Adrenal gland (tissue), 12 donors: ENCODE measurements around the gene DLK1. TPM values are rescaled to one million over a fixed set of nuclear protein-coding genes. Genes with fewer than 3 reads are reported as not detected.

Source experiments
- DNase-seq, 7 donors: peaks; one replicate each; pipeline ENCODE4 v3.0.0-alpha.2; 2019 to 2020
- H3K27ac ChIP-seq, 5 donors: fragments of 200-600 bp; sonication (generic) in 4 of 5; 1 replicate in 3 of 5; 2 replicates in 2 of 5; pipeline versions ENCODE4 v1.5.1 to v1.8.0; 2016 to 2020; ENCODE audit warnings: mild to moderate bottlenecking in 1 of 5
- H3K27me3 ChIP-seq: fragments of 200-600 bp; 2 replicates; pipeline ENCODE4 v1.8.0; 2021
- H3K36me3 ChIP-seq, 2 donors: fragments of 200-600 bp; replicated peaks in 1 of 2; 1 replicate in 1 of 2; 2 replicates in 1 of 2; pipeline versions ENCODE4 v1.5.1 to v1.8.0; 2018 to 2022
- H3K4me1 ChIP-seq, 2 donors: fragments of 200-600 bp; replicated peaks in 1 of 2; 1 replicate in 1 of 2; 2 replicates in 1 of 2; pipeline versions ENCODE4 v1.5.1 to v1.8.0; 2018 to 2021
- H3K4me3 ChIP-seq, 4 donors: fragments of 200-600 bp; sonication (generic) in 3 of 4; one replicate each; pipeline ENCODE4 v1.5.1; 2016 to 2018
- H3K9me3 ChIP-seq, 3 donors: fragments of 200-600 bp; sonication (generic) in 1 of 3; replicated peaks in 1 of 3; 1 replicate in 2 of 3; 2 replicates in 1 of 3; pipeline versions ENCODE4 v1.5.1 to v1.8.0; 2016 to 2021
- POLR2A ChIP-seq, 2 donors: fragments of 450-650 bp; IDR thresholded peaks; one replicate each; pipeline ENCODE4 v1.6.1; 2017; ENCODE audit warnings: antibody characterized with exemption in 2 of 2, mild to moderate bottlenecking in 2 of 2, moderate library complexity in 1 of 2
- WGBS, 4 donors: extraction: QIAGEN DNeasy Blood & Tissue Kit in 2 of 4; methylation state at CpG; one replicate each; pipeline versions ENCODE4 v1.1.5 to v1.1.7; 2013 to 2017; 5-methylcytosine and 5-hydroxymethylcytosine counted together
- intact Hi-C, 2 donors: fragments of 100-400 bp; cut with DNase I; formaldehyde crosslinking; loops; one replicate each; pipeline versions ENCODE4 v1.14.1 to v1.15.0; 2022 to 2023
- polyA plus RNA-seq, 3 donors: library from polyadenylated mRNA; stranded (reverse); fragments of 200-250 nt in 2 of 3; fragments of 350-450 nt in 1 of 3; fragmentation: Illumina TruSeq in 1 of 3; extraction: RNeasy Lipid Tissue Mini Kit (QIAGEN cat#74804) in 1 of 3; gene quantifications; one replicate each; pipeline ENCODE4 v1.2.3, GENCODE V29; 2013 to 2014
- total RNA-seq, 9 donors: library from RNA; depleted of rRNA in 4 of 9; stranded (reverse); fragments of >200 nt in 4 of 9; fragments of 120-200 nt in 1 of 9; fragmentation: NEBNext Ultra II Directional in 1 of 9; extraction: Animal tissue kit (Norgen Biotek cat#: 25700) in 1 of 9; gene quantifications; one replicate each; pipeline versions ENCODE4 v1.1.0 to v1.2.4, GENCODE V29; 2013 to 2023
- TF ChIP-seq, protein P1 (sequence below), 6 experiments: fragments of 450-650 bp in 4 of 6; fragments of 200-600 bp in 2 of 6; sonication (generic) in 1 of 6; IDR thresholded peaks; 1 replicate in 5 of 6; 2 replicates in 1 of 6; pipeline versions ENCODE4 v1.5.1 to v1.8.0; 2016 to 2021; ENCODE audit warnings: antibody characterized with exemption in 6 of 6, mild to moderate bottlenecking in 2 of 6, moderate library complexity in 1 of 6
- donor health status: healthy with polysubstance abuse.
- donor health status: Bipolar disorder and iron deficiency.
- donor health status: DM: yes; HTN: yes; CAD: no.
- donor health status: DM: no; HTN: no; CAD: no.
- donor health status: DM: no; HTN: no; CAD: no.
- donor health status: DM: yes; HTN: yes; CAD: no.

Gene DLK1
- total and polyA plus RNA-seq, 12 donors = 426 to 2,787 (median 1,682) TPM

GRCh38 chr14:100767788-100768536 lies 41.3 kb downstream of the DLK1 start:
- Histone ChIP-seq H3K4me3 (no peak overlapping the region), H3K27ac (no peak overlapping the region), H3K27me3 (no peaks in the 10 kb centered on the region), H3K4me1 (no peaks in the 10 kb centered on the region), H3K36me3 (no peaks in the 10 kb centered on the region), H3K9me3 (no peaks in the 10 kb centered on the region)
- intact Hi-C loops = no loop called here
- DNase-seq = peak in 1 of 7 donors; percentile 45
- TF ChIP-seq POLR2A (IDR thresholded peaks at IDR 0.05) = no peak
- TF ChIP-seq, protein P1, sequence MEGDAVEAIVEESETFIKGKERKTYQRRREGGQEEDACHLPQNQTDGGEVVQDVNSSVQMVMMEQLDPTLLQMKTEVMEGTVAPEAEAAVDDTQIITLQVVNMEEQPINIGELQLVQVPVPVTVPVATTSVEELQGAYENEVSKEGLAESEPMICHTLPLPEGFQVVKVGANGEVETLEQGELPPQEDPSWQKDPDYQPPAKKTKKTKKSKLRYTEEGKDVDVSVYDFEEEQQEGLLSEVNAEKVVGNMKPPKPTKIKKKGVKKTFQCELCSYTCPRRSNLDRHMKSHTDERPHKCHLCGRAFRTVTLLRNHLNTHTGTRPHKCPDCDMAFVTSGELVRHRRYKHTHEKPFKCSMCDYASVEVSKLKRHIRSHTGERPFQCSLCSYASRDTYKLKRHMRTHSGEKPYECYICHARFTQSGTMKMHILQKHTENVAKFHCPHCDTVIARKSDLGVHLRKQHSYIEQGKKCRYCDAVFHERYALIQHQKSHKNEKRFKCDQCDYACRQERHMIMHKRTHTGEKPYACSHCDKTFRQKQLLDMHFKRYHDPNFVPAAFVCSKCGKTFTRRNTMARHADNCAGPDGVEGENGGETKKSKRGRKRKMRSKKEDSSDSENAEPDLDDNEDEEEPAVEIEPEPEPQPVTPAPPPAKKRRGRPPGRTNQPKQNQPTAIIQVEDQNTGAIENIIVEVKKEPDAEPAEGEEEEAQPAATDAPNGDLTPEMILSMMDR (IDR thresholded peaks at IDR 0.05) = no peak
- 82 to 88% (median 85%) methylated on average over 11 to 14 of the region's 14 CpGs for WGBS, 4 donors

DNA sequence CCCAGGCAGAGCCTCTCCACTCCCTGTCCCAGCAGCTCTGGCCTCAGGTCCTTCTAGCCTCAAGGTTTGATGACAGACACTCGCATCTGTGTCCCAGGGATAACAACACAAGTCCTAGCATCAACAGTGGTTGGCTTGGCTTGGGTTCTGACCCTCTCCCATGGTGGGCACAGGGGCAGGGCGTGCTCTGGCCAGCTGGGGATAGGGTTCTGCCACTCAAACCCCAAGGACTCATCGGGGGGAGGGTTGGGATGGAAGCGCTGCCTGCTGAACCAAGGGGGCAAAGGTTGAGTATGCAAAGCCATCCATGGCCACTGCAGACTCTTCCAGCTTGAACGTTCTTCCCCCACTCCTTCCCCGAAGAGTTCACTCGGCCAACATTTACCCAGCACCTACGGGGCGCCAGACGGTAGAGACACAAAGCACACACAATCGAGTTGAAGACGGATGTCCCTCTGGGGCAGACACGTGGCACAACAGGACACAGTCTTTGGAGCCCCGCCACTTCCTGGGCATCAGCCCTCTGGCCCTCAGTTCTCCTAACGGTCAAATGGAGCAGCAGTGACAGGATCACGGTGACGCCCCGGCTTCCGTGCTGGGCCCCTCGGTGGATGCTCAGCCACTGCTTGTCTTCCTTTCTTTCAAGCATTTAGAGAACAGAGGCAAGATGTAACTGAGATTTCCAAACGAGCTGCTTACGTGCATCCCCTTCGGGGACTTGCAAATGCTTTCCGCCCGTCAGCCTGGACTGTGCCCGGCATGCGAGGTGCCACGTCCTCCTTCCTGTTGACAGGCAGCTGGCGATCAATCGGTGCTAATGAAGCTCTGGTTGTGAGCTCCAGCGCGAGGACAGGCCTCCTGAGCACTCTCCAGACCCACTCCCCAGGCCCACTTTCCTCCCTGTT lies 42.6 kb downstream of the DLK1 start:
- Histone ChIP-seq H3K36me3 (no peaks in the 10 kb centered on the region), H3K27me3 (no peaks in the 10 kb centered on the region), H3K4me1 (no peaks in the 10 kb centered on the region), H3K27ac (no peak overlapping the region), H3K4me3 (no peak overlapping the region), H3K9me3 (no peaks in the 10 kb centered on the region)
- no peak for TF ChIP-seq POLR2A (IDR thresholded peaks at IDR 0.05)
- TF ChIP-seq, protein P1 (IDR thresholded peaks at IDR 0.05) = no peak
- 89 to 91% (median 90%) methylated on average over 32 of the region's 32 CpGs for WGBS, 4 donors
- intact Hi-C loops = no loop called here
- DNase-seq = peak in 1 of 7 donors; percentile 66

DNA sequence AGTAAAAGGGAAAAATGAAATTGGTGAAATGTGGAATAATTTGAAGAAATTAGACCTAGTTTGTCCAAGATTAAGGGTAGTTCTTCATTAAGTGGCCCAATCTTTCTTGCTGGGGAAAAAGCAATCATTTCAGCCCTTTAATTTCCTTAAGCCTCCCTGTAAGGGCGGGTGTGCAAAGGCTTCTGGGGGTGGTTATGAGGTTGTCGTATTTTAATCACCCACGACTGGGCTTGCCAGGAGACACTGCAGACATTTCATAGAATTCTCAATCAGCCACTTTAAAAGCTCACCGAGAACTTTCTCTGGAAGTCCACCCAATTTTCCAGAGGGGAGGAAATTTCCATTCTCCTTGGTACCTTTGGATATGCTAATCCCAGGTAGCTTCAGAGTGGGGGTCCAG lies 43.4 kb downstream of the DLK1 start:
- no peak overlapping the region for H3K4me3 ChIP-seq
- no peaks in the 10 kb centered on the region for H3K36me3 ChIP-seq
- no peaks in the 10 kb centered on the region for H3K4me1 ChIP-seq
- no peaks in the 10 kb centered on the region for H3K9me3 ChIP-seq
- 85 to 94% (median 89%) methylated on average over 4 of the region's 4 CpGs for WGBS, 4 donors
- no peak for TF ChIP-seq POLR2A (IDR thresholded peaks at IDR 0.05)
- TF ChIP-seq, protein P1 (IDR thresholded peaks at IDR 0.05) = no peak
- no peaks in the 10 kb centered on the region for H3K27me3 ChIP-seq
- intact Hi-C loops = no loop called here
- DNase-seq = no peak
- H3K27ac ChIP-seq = peak overlapping the region in 1 of 5 donors; percentile 54

- H3K9me3 ChIP-seq = no peaks in the 10 kb centered on the region
- TF ChIP-seq POLR2A (IDR thresholded peaks at IDR 0.05) = no peak
- TF ChIP-seq, protein P1 (IDR thresholded peaks at IDR 0.05) = no peak
- intact Hi-C loops = no loop called here
- no peak overlapping the region for H3K4me3 ChIP-seq
- peak overlapping the region in 2 of 5 donors; percentile 22 to 54 for H3K27ac ChIP-seq
- WGBS, 4 donors = 81 to 90% (median 85%) methylated on average over 5 of the region's 5 CpGs
- peak in 1 of 7 donors; percentile 8 for DNase-seq
- no peaks in the 10 kb centered on the region for H3K4me1 ChIP-seq
- H3K27me3 ChIP-seq = no peaks in the 10 kb centered on the region
- no peaks in the 10 kb centered on the region for H3K36me3 ChIP-seq
Observed at GRCh38 chr14:100770605-100771120, 44.0 kb downstream of the DLK1 start.
